HS-27A (cell line): ENCODE results near the gene CRMP1.

Source experiments
- DNase-seq: peaks from one replicate; pipeline ENCODE4 v3.0.0-alpha.2; 2012; ENCODE audit warnings: low read depth, missing footprints

CRMP1 gene

DNA sequence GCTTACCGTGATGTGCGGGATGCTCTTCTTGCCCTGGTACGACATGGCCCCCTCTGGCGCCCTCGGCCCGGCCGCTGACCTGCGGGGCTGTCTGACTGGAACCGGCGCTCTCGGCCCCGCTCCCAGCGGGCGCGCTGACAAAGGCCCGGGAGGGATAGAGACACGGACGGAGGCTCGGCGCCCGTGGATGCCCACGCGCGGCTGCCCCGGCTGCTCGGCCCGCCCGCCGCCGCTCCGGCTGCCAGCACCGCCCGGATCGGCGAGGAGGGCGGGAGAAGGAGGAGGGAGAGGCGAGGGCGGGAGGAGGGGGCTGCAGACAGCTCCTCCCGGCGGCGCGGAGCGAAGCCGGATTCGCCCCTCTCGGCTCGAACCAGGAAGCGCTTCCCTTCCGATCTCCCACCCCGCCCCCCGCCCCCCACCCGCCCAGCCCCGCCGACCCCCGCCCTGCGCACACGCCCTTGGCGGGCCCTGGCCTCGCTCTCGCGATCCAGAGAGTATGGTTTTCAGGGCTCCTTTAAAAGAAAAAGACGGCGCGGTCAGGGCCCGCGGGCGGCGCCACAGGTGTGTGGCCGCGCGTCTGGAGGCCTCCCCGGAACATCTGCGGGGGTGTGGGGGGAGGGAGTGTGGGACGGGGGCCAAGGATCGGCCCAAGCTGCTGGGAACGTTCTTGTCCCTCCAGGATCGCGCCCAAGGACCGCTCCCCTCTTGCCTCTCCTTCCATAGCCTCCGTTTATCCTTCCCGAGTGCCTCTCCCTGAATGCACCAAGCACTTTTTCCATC lies 4.5 kb downstream of the CRMP1 start:
- DNase-seq: no peak

DNA sequence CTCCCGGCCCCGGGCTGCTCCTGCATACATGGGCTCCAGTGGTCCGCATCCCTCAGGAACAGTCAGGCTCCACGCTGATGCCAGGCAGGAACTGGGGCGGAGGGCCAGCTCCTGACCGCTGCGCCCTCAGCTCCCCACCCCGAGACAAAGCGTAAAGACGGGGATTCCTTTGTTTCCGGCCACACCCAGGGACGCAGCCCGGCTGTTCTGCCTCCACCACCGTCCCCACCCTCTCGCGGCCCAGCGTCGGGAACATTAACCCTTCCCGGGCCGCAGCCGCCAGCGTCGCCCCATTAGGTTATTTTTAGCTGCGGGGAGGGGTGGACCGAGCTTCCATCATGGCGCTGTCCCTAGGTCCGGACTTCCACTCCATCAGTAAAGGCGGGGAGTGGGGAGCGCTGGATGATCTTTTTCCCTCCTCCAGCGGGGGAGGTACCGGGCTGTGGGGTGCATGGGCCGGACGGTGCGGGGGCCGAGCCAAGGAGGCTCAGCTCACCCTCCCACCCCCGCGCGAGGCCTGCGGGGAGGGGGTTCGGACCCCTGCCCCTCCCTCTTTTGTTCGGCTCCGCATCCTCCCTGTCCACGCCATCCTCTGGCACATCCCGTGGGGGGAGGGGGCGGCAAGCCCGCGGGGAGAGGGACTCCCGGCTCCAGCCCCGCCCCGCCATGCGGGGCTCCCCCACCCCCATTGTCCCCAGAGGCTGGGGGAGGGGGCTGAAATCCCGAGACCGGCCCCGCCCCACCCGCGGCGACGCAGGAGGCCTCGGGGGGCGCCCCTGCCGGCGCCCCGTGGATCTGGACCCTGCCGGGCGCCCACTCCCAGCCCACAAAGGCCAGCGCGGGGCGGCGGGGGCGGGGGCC lies 5.3 kb downstream of the CRMP1 start:
- no peak for DNase-seq

DNA sequence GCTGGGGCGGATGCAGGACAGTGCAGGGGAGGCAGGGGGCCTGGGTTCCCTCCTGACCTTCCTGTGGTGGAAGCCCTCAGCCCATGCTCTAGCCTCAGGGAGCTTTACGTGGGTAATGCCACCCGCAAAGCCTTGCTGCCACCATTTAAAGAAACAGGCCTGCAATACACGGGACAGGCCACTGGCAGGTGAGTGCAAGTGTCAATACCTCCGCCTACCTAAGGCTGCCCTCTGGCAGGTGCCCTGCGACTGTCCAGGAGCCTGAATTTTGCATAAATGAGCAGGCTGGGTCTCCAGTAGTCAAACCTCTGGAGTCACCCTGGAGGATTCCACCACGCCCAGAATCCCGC lies 5.9 kb downstream of the CRMP1 start:
- DNase-seq: no peak

DNA sequence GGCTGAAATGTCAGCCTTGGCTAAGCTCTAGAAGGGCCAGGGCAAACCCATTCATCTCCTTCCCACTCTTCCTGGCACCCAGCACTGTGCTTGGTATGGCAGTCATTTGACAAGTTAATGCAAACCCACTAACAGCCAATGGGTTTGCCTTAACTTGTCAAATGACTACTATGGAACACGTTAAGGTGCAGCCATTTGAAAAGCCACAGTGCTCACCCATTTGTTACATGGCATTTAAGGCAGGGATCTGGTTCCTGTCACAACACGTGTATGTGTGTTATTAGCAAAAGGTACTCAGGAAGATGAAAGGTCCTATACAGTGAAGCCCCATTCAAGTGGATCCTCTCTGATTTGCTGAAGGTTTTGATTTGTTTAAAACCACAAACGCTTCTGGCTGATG lies 7.2 kb downstream of the CRMP1 start:
- DNase-seq: no peak

DNA sequence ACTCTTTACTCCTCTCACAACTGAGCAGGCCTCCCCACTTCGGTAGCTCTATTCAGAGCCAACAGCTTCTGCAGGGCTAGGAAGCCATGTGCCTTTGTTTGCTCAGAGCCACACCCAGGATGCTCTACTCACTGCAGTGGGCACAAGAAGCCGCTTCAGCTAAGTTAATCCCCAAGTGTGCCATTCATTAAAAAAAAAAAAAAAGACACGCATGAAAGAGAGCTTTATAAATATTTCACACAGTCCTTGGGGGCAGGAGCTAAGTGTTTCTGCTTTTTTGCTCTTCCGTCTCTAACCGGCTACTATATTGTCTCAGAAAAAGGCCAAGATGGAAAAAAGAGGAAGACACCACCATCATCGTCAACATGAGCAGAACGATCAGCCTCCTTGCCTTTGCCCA lies 8.1 kb downstream of the CRMP1 start:
- no peak for DNase-seq

DNA sequence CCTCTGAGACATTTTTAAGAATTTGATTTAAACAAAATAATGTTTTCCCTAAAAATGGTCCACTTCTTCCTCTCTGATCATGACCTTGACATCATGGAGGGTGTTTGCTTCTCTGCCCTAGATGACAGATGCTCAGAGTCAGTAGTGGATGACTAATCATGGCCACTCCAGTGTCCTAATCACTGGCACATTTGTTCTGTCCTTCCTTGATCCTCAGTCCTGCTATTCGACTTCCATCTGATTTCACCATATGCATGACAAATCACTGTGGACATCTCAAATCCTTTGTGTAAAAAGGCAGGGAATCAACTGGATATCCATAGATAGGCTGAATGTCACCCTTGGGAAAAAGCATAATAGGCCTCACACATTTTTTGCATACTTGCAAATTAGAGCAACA lies 9.0 kb downstream of the CRMP1 start:
- no peak for DNase-seq

DNA sequence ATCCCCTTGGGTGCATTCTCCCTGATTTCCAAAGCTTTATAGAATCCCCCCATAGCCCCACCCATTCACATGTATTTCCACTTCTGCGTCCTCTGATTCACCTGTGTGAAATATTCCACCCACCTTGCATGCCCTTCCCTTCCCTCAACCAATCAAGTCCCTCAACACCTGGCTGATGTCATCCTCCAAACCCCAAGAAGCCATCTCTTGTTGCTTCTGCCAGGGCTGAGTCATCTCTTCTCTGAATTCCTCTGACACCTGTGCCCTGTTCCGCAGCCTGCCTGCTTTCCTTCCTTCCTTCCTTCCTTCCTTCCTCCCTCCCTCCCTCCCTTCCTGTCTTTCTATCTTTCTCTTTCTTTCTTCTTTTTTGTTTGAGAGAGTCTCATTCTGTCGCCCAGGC lies 9.9 kb downstream of the CRMP1 start:
- DNase-seq: no peak

DNA sequence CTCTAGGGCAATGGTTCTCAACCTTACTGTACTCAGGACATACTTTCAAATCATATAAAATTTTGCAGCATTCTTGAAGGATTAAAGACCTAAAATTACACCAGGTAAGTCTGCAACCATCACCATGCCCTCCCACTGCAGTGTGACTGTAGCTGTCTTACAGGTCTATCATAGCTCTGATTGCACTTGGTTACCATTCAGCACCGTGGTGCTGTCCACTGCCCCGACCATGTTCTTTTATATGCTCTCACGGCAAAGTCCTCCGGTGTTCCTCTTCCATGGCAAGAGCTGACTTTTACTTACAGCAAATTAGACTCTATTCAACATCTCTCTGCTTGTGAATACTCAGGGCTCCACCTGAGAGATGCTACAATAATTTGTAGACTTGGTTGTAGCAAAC lies 11.5 kb downstream of the CRMP1 start:
- no peak for DNase-seq

DNA sequence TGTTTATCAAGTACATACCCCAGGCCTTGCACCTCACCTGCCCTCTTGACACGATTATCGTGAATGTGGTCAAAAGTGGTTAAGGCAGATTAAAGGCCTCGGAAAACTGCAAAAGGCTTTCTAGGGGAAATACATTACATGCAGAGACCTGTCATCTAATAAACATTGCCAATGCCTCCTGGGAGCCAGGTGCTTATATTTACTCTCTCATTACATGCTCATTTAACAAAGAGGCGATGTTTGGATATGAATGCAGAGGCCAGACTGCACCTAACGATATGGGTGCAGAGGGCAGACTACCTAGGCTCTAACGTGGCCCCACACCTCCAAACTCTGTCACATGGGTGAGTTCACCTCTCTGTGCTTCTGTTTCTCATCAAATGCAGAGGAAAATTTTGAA lies 14.5 kb downstream of the CRMP1 start:
- DNase-seq: no peak

DNA sequence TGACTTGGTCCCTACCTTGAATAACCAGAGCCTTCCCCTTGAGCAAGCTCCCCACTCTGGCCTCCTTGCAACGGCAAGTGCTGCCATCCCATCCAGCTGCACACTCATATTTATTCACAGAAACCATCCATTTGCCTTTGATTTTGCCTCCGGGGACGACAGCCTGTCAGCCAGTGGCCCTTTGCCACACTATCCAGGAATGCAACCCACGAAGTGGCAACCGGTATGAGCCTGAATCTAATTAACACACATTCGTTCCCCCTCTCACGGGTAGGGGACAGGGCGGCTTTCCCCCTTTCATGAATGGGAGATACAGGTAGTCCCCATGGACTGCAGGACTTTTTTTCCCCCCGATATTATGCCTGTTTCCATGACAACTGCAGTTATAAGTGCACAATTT lies 15.5 kb downstream of the CRMP1 start:
- no peak for DNase-seq

DNA sequence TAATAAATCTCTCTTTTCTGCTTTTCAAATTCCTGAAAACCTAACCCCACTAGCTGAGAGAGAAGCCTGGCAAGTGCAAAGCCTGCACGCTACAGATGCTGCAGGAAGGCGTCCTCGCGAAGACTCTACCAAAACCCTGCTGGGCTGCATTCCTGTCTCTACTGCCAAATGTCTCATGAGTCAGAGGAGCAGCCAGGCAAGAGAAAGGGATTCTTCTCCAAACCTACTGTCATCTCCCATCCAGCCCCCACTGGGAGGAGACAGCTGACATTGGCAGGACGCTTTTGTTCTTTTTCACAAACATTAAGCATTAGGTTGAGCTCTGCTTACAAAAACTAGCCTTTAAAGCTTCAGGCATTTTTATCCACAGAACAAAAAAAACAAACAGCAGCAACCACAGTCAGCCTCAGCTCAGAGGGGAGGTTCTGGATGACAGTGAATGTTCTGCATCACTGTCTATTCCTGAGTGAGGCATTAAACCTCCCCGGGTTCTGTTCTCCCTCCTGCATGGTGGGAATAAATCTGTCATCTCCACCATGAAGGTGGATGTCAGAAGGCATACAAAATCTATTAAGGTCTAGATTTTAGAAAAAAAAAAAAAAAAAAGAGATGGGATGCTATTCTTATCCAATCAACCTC lies 18.0 kb downstream of the CRMP1 start:
- DNase-seq: no peak

DNA sequence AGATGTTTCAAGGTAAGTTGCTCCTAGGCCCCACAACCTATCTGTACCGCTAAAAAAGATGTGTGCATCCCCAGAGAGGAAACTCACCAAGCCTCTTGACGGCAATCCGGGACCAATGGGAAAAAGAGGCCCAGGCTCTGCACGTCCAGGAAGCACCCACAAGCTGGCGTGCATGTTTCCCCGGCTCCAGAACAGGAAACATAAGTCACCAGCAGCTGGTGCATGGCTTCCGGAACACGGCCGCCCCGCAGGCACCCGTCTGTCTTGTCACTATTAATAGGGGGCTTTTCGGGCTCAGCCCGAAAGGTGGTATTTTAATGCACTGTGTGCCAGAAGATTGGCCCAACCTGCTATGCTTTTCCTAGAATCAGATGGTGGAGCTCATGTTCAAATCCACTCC lies 22.2 kb downstream of the CRMP1 start:
- DNase-seq: no peak

DNA sequence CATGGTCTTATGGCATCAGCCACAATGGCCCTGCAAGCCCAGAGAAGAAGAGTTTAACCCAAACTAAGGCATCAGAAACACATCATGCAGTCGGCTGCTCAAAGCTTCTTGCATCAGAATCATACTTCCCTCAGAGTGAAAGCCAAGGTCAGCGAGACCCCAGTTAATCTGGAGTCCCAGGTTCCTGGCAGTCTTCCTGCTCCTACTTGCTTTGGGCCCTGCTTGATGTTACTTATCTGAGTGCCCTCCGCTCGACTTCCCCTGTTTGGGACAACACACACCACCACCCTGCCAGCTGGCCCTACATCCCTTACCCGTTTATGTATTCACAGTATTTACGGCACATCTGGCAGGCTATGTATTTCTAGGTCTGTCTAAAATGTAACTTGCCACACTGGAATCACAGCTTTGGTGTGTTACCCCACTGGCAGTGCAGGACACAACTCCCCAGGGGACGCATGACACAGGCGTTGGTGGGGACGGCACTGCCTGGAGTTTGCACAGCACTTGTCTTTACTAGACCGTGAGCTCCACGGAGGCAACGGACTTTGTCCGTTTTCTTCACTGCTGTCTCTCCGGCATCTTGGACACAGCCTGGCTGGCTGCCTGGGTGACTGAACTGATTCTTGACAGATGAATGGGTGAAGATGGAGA lies 22.8 kb downstream of the CRMP1 start:
- DNase-seq: no peak

DNA sequence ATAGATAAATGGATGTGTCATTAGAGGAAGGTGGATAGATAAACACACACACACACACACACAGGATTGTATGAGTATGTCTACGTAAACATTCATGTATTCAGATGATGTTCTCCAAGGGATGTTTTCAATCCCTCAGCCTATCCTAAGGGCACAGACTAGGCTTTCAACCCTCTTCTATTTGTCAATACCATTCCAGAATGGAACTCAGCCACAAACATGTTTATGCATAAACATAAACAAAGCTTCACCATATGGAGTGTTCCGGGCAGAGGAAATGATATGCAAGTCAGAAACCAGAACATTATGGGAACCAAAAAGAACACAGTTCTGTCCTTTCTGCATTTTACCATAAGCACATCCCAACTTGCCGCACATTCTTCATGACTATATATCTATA lies 25.0 kb downstream of the CRMP1 start:
- no peak for DNase-seq

DNA sequence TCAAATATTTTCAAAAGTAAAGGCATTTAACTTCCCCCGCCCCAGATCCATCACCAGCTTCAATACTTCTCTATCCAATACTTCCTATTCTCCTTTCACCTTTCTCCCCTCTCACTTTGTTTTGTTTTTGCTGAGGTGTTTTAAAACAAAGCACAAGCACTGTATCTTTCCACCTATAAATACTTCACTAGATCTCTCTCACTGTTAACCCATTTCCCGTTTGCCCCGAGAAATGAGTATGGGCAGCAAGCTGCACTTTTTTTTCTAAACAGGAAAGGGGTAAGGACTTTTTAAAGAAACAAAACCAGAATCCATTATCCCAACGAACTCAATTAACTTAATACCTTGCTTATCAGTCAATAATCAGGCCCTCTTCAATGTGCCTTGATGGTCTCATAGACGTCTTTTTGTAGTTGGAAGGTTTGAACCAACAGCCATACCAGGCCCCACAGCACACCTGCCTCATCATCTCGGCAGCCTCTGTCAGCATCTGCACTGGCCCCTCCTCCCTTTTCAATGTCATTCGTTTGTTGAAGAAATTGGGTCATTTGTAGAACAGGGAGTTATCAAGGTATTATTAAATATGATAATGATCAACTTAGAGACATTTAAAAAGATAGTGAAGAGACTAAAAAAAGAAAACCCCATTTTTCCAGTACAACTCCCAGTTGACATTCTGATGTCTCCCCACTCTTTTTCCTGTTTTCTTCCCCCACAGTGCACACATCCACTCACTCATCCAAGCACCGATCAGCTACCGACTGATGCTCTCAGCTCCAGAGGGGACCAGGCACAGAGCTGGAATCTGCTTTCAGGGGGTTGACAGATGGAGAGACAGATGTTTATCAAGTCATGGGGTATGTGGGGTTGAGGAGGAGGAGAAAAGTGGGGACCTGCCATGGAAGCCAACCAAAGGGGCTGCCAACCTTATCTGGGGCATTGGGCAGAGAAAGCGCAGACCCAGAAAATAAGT lies 25.8 kb downstream of the CRMP1 start:
- no peak for DNase-seq

DNA sequence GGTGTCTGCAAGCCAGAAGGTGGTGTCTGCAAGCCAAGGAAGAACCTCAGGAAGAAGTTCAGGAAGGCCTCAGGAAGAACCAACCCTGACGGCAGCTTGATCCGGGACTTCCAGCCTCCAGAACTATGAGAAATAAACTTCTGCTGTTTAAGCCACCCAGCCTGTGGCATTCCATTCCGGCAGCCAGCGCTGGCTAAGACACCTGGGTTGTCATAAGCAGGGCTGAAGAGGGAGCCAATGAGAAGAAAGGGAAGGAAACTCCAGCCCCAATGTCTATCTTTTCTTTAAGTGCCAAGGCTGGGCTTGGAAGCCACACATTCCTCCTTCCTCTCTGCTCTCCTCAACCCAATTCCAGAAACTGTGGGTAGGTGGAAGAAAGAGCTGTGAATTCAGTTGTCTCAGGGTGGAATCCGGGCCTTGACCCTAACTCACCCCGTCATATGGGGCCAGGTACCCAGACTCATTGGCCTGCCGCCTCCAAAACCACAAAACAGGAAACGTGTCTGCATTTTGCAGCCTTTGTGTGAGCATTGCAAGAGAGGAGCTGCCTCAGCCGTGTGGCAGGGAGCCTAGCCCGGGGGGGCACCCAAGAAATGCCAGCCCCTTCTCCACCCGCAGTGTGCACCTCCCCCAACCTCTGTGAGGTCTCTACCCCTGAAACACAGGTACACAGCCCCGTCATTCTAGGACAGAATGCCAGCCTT lies 26.8 kb downstream of the CRMP1 start:
- DNase-seq: no peak

DNA sequence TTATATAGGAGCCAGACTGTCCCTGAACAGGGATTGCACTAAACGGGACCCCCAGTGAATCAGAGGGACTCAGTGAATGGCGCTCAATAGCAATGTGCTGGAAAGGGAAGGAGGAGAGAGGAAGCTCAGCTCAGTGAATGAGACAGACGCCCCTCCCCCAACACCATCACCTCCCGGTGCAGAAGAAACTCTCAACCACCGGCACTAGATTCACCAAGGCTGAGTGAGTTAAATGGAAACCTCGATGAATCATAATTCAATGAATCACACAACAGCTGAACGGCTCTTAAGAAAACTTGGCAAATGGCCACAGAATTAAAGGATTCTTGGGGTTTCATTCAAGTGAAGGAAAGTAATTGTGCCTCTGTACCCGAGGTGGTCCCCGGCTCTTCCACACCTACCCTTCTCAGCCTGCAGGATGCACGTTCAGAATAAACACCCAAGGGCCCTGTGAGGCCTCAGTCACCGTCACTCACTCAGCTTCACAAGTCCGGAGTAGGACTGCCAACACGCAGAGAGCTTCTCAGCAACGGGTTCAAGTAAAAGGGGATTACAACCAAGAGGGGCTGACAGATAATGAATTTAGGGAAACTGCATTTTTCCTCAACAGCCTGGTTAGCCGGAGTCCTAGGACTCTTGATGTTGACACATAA lies 29.3 kb downstream of the CRMP1 start:
- DNase-seq: peak; percentile 53

DNA sequence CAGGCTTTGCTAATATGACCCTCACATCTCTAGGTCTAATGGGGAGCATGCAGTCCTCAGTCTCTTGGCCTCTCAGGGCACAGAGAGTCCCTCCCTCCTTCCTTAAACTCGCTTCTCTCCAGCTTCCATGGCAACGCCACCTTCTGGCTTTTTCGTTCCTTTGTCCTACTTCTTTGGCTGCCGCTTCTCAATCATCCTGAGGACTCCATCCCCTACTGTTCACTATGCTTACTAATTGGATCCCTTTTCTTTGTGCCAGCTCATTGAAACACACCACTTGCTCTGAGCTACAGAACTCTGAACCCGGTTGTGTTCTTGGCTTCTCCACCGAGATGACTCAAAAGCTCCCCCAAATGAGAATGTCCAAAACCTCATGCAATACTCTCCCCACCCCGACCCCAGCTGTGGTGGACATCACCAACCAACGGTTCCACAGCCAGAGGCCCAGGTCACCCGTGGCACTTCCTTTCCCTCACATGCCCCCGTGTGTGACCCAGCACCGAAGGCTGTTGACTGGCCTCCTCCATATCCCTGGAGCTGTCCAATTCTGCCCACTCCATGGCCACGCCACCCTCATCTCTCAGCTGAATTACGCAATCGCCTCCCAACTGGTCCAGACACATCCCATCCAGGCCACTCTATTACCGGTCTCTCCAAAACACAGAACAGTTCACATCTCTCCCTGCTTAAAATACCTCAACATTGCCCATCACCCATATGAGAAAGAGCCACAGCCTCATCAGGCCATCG lies 34.7 kb downstream of the CRMP1 start:
- no peak for DNase-seq

DNA sequence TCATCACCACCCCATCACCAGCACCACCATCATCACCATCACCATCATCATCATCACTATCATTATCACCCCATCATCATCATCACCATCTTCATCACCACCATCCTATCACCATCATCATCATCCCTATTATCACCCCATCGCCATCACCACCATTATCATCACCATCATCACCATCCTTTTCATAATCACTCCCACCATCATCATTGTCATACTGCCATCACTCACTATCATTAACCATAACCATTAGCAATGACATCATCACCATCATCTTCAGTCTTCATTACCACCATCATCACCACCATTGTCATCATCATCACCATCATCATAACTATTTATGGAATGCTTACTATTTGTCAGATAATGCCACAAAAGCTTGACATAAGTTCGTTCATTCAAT lies 35.7 kb downstream of the CRMP1 start:
- DNase-seq: no peak
